Fibroblast of lung (primary cell): ENCODE data around the gene ATP13A5.

Source experiments
- EZH2 ChIP-seq: IDR thresholded peaks from 2 replicates; pipeline ENCODE4 v1.5.1; 2012; ENCODE audit warnings: low read length, control low read depth, mild to moderate bottlenecking; ENCODE audit errors: missing control alignments
- TF ChIP-seq, protein P1 (sequence below), 2 donors: IDR thresholded peaks in 1 of 2; conservative IDR thresholded peaks in 1 of 2; 1 replicate in 1 of 2; 2 replicates in 1 of 2; pipeline ENCODE4 v1.5.1; 2011 to 2012; ENCODE audit warnings: low read length in 2 of 2, control low read depth in 1 of 2, inconsistent platforms in 1 of 2, low read depth in 1 of 2, mild to moderate bottlenecking in 1 of 2

- TF ChIP-seq, protein P1, sequence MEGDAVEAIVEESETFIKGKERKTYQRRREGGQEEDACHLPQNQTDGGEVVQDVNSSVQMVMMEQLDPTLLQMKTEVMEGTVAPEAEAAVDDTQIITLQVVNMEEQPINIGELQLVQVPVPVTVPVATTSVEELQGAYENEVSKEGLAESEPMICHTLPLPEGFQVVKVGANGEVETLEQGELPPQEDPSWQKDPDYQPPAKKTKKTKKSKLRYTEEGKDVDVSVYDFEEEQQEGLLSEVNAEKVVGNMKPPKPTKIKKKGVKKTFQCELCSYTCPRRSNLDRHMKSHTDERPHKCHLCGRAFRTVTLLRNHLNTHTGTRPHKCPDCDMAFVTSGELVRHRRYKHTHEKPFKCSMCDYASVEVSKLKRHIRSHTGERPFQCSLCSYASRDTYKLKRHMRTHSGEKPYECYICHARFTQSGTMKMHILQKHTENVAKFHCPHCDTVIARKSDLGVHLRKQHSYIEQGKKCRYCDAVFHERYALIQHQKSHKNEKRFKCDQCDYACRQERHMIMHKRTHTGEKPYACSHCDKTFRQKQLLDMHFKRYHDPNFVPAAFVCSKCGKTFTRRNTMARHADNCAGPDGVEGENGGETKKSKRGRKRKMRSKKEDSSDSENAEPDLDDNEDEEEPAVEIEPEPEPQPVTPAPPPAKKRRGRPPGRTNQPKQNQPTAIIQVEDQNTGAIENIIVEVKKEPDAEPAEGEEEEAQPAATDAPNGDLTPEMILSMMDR (conservative IDR thresholded peaks at IDR 0.05 in 1 of 2, IDR thresholded peaks at IDR 0.05 in 1 of 2; ENCODE audit: low read depth in 1 of 2, low read length in 2 of 2), result no peak
- TF ChIP-seq EZH2, result no peak
These were observed 64.4 kb downstream of the ATP13A5 start for GRCh38 chr3:193314161-193314560.
